Ascending aorta (tissue), 2 donors: ENCODE data around the gene ZNF750. TPM values are rescaled to one million over a fixed set of nuclear protein-coding genes. Genes with fewer than 3 reads are reported as not detected.

Source experiments
- DNase-seq, 2 donors: peaks; one replicate each; pipeline ENCODE4 v3.0.0-alpha.2; 2019; ENCODE audit warnings: low spot score in 2 of 2
- H3K27ac ChIP-seq, 2 donors: fragments of 200-600 bp; sonication (generic); one replicate each; pipeline ENCODE4 v1.5.1; 2016 to 2017; ENCODE audit warnings: mild to moderate bottlenecking in 1 of 2
- H3K27me3 ChIP-seq: fragments of 200-600 bp; sonication (generic); one replicate; pipeline ENCODE4 v1.5.1; 2017
- H3K36me3 ChIP-seq, 2 donors: fragments of 200-600 bp; sonication (generic); one replicate each; pipeline ENCODE4 v1.5.1; 2016
- H3K4me1 ChIP-seq, 2 donors: fragments of 200-600 bp; sonication (generic); one replicate each; pipeline ENCODE4 v1.5.1; 2016 to 2017; ENCODE audit warnings: mild to moderate bottlenecking in 1 of 2
- H3K4me3 ChIP-seq, 2 donors: fragments of 200-600 bp; sonication (generic); one replicate each; pipeline ENCODE4 v1.5.1; 2016 to 2017; ENCODE audit warnings: mild to moderate bottlenecking in 1 of 2
- H3K9me3 ChIP-seq, 2 donors: fragments of 200-600 bp; sonication (generic); one replicate each; pipeline ENCODE4 v1.5.1; 2016
- intact Hi-C: fragments of 100-400 bp; cut with DNase I; formaldehyde crosslinking; loops from one replicate; pipeline ENCODE4 v1.15.1; 2023
- total RNA-seq: library from RNA; depleted of rRNA; stranded (reverse); fragments of >200 nt; gene quantifications from one replicate; pipeline ENCODE4 v1.1.0, GENCODE V29; 2016
- TF ChIP-seq, protein P1 (sequence below), 3 experiments: fragments of 200-600 bp in 2 of 3; fragments of 450-650 bp in 1 of 3; sonication (generic) in 2 of 3; IDR thresholded peaks; one replicate each; pipeline ENCODE4 v1.5.1; 2016 to 2019; ENCODE audit warnings: antibody characterized with exemption in 3 of 3, mild to moderate bottlenecking in 1 of 3, moderate library complexity in 1 of 3

ZNF750 gene
- total RNA-seq, 1 donor from 2014 or later: not detected

DNA sequence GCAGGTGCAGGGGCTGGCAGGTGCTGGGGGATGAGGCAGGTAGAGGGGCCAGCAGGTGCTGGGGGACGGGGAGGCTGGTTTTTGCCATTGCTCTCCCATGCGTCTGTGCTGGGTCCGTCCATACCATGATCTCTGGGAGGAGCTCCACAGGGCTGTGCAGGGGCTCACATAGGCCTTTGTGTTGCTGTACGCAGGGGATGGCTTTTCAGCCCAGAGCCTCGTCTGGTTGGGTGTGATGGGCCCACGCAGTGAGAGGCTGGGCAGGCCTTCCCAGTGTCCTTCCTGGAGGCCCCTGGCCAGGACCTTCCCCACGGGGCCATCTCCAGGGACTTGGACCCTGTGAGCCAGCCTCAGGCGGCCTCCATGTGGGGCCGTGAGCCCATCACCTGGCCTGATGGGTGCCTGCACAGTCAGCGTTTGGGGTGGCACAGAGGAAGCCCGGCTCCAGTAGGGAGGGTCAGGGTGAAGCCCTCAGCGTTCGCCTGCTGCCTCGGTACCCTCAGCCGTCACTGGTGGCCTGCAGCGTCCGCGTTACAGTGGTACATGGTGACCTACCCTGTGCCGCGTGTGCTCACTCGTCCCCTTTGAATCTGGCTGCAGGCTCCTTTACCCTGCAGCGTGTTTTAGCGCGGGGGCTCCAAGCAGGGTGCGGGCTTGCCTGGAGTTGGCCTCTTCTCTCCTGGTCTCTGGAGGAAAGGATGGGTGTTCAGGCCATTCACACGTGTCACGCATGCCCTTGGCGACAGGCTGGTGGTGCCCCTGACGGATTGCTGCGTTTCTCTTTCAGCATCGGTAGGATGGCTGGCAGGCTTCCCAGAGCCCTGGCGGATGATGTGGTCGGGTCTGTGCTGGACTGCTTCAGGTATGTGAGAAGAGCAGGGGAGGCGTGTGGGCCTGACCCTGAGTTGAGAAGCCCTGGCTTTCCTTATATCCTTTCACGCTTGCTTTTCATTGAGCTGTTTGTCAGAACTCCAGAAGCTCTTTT, 30.6 kb downstream of the ZNF750 start:
- intact Hi-C loops: no loop called here
- TF ChIP-seq, protein P1, sequence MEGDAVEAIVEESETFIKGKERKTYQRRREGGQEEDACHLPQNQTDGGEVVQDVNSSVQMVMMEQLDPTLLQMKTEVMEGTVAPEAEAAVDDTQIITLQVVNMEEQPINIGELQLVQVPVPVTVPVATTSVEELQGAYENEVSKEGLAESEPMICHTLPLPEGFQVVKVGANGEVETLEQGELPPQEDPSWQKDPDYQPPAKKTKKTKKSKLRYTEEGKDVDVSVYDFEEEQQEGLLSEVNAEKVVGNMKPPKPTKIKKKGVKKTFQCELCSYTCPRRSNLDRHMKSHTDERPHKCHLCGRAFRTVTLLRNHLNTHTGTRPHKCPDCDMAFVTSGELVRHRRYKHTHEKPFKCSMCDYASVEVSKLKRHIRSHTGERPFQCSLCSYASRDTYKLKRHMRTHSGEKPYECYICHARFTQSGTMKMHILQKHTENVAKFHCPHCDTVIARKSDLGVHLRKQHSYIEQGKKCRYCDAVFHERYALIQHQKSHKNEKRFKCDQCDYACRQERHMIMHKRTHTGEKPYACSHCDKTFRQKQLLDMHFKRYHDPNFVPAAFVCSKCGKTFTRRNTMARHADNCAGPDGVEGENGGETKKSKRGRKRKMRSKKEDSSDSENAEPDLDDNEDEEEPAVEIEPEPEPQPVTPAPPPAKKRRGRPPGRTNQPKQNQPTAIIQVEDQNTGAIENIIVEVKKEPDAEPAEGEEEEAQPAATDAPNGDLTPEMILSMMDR (IDR thresholded peaks at IDR 0.05): no peak
- H3K36me3 ChIP-seq: peaks cover 20 to 43% of the 10 kb centered on the region in 2 donors
- H3K4me3 ChIP-seq: no peak overlapping the region
- H3K27me3 ChIP-seq: no peaks in the 10 kb centered on the region
- no peaks in the 10 kb centered on the region for H3K9me3 ChIP-seq
- H3K27ac ChIP-seq: peak overlapping the region in 1 of 2 donors; percentile 34
- peaks cover 0 to 6% of the 10 kb centered on the region in 2 donors for H3K4me1 ChIP-seq
- no peak for DNase-seq

DNA sequence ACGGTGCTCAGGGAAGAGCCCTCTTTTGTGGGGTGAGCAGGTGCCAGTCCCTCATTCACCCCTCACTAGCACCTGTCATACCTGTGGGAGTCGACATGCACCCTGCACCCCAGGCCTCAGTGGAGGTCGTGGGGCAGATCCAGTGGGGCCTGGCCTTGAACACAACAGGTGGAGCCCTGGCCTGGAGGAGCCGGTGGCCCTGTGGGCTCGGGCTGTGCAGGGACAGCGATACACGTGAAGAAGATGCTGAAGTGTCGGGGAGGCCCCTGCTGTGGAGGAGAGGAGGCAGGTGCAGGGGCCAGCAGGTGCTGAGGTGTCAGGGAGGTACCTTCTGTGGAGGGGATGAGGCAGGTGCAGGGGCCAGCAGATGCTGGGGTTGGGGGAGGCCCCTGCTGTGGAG, 31.8 kb downstream of the ZNF750 start:
- H3K4me1 ChIP-seq: peaks cover 0 to 6% of the 10 kb centered on the region in 2 donors
- TF ChIP-seq, protein P1 (IDR thresholded peaks at IDR 0.05): no peak
- H3K27ac ChIP-seq: no peak overlapping the region
- no peaks in the 10 kb centered on the region for H3K27me3 ChIP-seq
- H3K9me3 ChIP-seq: no peaks in the 10 kb centered on the region
- DNase-seq: no peak
- intact Hi-C loops: no loop called here
- H3K36me3 ChIP-seq: peaks cover 14 to 34% of the 10 kb centered on the region in 2 donors
- H3K4me3 ChIP-seq: no peak overlapping the region

DNA sequence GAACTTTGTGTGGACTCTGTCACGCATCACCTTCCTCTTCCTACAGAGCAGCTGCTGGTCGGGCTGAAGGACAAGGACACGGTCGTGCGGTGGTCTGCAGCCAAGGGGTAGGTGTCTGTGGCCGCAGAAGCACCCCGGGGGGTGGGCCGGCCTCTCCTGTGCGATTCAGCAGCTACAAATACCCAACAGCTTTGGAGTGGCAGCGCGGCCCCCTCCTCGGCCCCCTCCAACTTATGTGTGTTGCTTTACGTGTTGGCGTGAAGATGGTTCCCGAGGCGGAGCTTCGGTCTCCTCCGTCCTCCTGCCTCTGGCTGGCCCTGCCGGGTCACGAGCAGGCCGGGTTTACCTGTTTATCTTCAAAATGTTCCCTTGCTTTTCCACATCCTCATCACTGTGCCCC, 32.3 kb downstream of the ZNF750 start:
- TF ChIP-seq, protein P1 (IDR thresholded peaks at IDR 0.05): no peak
- no peak for DNase-seq
- no peaks in the 10 kb centered on the region for H3K9me3 ChIP-seq
- intact Hi-C loops: no loop called here
- peaks cover 0 to 6% of the 10 kb centered on the region in 2 donors for H3K4me1 ChIP-seq
- H3K27ac ChIP-seq: no peak overlapping the region
- no peak overlapping the region for H3K4me3 ChIP-seq
- H3K27me3 ChIP-seq: no peaks in the 10 kb centered on the region
- peaks cover 14 to 34% of the 10 kb centered on the region in 2 donors for H3K36me3 ChIP-seq

DNA sequence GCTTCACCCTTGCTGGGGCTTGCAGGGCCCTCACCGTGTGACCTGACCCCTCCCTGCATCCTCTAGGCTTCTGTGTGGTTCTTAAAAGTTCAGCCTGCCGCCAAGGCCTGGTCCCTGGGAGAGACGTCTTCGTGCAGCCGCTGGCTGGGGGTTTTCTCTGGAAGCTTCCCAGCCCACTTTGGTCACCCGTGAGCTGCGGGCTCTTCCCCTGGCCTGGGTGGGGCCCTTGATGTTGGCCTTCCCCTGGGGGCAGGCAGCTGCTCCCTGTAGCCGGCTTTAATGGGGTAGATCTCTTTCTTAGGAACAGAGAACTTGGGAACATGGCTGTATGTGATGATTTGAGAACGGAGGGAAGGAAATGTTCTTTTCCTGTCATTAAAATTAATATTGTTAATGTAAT, 32.7 kb downstream of the ZNF750 start:
- Histone ChIP-seq H3K36me3 (peaks cover 14 to 31% of the 10 kb centered on the region in 2 donors), H3K9me3 (no peaks in the 10 kb centered on the region), H3K27ac (no peak overlapping the region), H3K27me3 (no peaks in the 10 kb centered on the region), H3K4me3 (no peak overlapping the region), H3K4me1 (peaks cover 0 to 6% of the 10 kb centered on the region in 2 donors)
- intact Hi-C loops: no loop called here
- DNase-seq: no peak
- TF ChIP-seq, protein P1 (IDR thresholded peaks at IDR 0.05): no peak

DNA sequence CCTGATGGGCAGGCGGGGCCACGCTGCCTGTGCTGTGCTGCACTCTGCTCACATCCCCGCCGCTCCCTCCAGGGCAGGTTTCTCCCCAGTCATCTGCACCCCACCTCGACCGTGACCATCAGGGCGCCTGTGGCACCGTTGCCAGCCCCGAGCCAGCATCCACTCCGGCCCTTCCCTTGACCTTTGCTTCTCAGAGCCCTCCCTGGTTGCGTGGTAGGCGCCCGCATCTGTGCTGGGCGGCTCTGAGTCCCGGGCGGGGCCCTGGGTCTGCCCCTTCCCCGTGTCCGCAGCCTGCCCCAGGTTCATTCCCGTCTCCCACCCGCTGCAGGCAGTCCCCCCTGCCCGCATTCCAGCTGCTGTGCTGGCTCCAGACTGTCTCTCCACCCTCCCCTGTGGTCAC, 33.2 kb downstream of the ZNF750 start:
- TF ChIP-seq, protein P1 (IDR thresholded peaks at IDR 0.05): no peak
- intact Hi-C loops: no loop called here
- Histone ChIP-seq H3K27me3 (no peaks in the 10 kb centered on the region), H3K36me3 (peaks cover 10 to 27% of the 10 kb centered on the region in 2 donors), H3K27ac (no peak overlapping the region), H3K4me1 (peaks cover 0 to 6% of the 10 kb centered on the region in 2 donors), H3K4me3 (no peak overlapping the region), H3K9me3 (no peaks in the 10 kb centered on the region)
- DNase-seq: no peak
